HG03342 (cell line): ENCODE data around the gene SH2D7.
A peak's percentile ranks its signal among the peaks of the same experiment; 100 is the strongest.

Experiments used
- ATAC-seq: cut with Tn5 transposase; IDR thresholded peaks from one replicate; pipeline ENCODE4 v1.9.1; 2021; ENCODE audit warnings: mild to moderate bottlenecking, moderate library complexity; ENCODE audit not compliant: unreplicated experiment

Gene SH2D7

DNA sequence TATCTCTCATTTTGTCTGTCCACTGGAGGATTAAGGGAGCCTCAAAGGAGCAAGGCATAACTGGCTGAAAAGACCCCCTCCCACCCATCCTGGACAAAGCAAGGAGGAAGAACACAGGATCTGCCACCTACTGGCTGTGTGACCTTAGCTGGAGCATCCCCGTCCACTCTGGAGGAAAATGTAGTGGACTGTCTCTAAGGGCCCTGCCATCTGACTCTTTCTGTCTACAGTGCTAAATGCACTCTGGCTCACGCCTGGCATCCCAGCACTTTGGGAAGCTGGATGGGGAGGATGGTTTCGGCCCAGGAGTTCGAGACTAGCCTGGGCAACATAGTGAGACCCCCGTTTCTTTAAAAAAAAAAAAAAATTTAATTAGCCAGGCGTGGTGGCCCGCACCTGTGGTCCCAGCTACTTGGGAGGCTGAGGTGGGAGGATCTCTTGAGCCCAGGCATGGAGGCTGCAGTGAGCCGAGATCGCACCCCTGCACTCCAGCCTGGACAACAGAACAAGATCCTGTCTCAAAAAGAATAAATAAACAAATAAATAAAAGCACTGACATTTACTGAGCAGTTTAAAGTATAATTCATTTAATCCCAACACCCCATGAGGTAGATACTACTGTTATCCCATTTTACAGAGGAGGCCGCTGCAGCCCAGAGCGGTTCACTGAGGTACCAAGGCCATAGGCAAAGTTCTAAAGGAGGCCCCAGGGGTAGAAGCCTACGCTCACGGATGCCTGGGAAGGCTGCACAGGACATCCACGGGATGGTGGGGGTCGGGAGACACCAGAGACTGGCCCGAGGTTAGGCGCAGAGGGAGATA, 15.9 kb upstream of the SH2D7 start:
- no peak for ATAC-seq

DNA sequence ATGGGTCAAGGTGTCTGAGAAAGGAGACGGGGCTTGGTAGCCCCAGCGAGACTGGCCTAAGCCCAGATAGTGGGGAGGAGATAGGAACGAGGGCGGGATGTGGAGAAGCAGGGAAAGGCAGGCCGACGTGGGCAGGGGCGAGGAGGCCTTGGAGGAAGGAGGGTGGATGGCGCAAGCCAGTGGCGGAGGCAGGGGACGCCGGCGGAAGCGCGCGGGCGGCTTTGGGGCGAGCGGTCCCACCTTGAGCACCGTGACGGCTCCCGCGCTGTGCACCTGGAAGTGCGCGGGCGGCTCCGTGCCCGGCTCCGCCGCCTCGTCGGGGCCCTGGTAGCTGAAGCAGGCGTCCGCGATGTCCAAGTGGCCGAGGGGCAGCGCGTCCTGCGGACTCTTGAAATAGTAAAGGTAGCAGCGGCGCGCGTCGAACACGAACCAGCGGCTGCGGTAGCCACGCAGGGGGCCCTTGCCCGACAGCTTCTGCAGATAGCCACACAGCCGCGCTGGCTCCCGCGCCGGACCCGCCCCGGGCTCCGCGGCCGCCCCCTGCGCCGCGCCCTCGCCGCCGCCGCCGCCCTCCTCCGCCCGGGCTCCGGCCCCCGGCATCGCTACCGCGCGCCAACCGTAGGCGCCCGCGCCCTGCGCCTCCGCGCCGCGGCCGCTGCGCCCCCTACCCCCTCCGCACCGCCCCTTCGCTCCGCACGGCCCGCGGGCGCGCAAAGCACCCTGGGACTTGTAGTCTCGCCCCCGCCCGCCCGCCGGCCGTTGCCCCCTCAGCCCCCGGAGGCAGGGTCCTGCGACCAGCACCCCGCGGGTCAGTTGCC, 15.1 kb upstream of the SH2D7 start, which contains the start of gene TBC1D2B:
Gene TBC1D2B (minus strand): TSS at position 659 of the 818 bp plus-strand sequence. CDS start 59 bp downstream, at position 600.
- peak; percentile 75 for ATAC-seq

DNA sequence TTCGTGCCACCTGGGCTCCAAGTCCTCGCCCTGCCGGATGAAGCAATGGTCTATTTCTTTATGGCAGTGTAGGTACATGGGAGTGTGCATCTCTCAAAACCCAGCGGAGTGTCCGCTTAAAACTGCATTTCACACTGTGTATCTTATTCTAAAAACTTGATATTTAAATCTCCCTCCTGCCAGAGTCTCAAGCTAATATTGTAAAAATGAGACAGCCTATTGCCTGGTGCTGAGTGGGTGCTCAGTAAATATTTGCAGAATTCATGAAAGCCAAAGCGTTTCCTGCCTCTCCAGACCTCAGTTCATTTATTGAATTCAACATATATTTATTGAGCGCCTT, 14.5 kb upstream of the SH2D7 start:
- ATAC-seq = peak; percentile 20

DNA sequence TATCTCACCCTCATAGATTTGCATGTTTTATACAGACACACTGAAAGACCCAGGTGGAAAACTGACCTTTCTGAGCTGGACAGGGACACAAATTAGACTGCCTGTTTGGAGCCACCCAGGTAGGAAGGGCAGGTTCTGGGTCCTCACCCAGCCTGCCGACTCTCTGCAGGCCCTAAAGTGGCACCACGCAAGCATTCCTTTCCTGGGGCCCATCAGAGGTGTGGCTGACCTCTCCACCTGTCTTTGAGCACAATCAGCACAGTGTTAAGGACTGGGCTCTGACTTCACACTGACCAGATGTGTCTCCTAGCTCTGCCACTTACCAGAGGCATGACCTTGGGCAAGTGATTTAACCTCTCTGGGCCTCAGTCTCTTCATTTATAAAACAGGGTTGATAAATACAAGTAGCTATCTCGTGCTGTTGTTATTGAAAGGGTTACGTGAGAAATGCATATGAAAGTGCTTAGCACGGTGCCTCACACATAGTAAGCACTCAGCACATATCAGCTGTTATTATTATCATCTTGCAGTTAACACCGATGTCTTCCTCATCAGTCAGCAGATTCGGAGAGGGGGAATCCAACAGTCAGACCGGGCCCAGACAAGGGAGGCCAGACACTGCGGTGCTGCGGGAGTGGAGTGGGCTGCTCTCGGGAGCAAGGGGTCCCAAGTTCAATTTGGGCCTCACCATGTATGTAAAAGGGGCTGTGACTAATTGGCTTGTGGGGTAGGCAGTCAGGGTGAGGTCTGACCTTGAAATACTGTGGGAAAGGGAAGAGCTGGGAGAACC, 12.9 kb upstream of the SH2D7 start:
- no peak for ATAC-seq

DNA sequence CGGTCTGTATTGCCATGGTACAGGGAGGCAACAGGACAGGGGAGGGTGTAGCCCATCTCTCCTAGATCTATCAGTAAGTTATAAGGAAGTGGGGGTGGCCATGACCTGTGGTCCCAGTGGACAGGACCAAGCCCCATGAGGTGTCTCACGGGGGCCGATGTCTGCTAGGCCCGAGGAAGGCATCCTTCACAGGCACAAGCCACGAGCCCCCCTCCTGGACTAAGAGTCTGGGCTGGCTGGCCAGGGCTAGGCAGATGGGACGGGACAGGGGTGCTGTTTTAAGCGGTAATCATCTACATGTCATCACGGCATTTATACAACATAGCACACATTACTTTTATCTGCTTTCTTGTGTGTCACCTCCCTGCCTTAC, 12.3 kb upstream of the SH2D7 start:
- no peak for ATAC-seq

DNA sequence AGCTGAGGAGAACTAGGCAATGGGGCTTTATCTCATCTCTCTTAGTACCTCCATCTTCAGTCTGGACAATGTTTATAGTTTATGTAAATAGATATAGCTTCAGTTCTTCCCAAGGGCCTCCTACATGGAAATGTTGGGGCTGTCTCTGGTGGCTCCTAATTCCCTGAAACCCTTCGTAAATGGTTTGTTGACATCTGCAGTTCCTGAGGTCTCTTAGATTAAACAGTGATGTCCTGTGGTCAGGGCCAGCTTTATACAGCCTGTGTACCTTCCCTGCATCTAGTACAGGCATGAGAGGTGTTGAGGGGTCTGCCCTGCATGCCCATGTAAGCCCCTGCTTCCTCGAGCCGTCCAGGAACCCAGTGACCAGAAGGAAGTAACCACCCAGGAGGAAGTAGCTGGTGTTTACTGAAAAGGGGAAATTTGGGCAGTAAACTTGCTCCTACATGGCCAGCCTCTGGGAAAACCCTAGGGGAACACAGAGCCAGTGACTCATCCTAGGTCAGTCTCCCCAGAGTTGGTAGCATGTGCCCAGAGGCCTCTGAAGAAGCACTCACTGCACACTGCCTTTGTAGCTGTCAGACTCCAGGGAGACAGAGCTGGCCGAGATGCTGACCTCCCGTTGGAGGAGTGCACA, 10.1 kb upstream of the SH2D7 start:
- no peak for ATAC-seq

DNA sequence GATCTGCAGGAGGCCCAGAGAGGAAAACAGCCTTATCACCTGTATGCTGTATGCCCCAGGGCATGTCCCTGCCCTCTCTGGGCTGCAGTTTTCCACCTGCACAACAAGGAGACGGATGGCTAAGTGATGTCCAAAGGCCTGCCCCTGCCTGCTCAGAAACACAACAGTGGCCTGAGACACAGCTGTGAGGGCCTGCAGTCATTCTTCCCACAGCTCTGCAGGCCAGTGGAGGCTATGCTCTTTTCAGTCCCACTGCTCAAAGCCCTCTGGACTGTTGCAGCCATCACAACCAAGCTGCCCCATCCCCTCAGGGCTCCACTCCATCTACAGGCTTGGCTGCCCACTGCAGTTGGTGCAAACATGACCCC, 9.6 kb upstream of the SH2D7 start:
- ATAC-seq = no peak

DNA sequence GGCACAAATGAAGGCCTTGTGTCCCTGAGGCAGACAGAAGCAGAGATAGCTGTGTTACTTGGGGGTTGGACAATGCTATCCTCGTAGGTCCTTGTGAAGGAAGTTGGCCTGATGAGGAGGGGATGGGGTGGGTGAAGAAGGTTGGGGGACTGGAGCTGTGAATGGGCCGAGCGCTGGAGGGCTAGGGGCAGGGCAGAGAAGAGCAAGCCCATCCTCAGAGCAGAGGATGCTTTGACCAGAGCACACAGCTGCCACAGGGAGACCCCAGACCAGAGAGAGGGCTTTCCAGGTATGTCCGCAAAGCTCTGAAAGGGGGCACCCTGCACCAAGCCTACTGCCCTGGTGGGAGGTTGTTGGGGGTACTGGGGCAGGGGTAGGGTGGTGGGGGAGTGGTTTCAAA, 9.2 kb upstream of the SH2D7 start:
- no peak for ATAC-seq

DNA sequence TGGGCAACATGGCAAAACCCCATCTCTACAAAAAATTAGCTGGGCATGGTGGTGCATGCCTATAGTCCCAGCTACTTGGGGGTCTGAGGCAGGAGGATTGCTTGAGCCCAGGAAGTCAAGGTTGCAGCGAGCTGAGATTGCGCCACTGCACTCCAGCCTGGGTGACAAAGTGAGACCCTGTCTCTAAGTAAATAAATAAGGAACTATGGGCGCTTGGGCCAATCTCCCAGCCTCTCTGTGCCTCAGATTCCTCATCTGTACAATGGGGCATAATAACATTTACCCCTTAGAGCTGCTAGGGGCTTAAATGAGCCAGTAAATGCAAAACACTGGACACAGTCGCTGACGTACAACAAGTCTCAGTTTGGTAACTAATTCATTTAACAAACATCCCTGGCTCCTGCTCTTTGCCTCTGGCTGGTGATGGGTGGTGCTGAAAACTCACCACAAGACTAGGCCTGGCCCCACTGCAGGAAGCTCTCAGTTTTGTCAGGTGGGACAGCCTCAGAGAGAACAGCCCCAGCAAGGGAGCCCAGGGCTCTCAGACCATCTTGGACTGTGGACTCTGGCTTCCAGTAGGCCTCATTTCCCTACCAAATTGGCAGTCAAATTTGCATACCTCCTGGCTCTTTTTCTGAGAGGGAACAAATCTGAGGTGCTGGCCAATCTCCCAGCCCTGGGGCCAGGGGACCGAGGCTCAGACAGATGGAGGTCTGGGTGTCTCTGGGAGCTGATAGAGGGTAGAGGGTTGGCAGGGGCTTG, 8.5 kb upstream of the SH2D7 start:
- peak; percentile 60 for ATAC-seq

DNA sequence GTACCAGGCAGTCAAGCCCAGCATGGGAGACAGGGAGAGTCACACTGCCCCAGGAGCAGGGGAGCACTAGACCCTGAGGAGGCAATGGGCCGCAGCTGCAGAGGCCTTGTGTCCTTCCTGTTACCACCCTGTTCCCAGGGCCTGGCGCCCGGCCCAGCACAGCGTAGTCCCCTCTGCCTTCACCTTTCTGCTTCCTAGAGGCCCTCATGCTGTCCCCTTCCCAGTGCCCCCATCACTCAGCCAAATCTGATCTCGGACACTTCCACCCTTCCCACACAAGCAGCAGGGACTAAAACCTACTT, 8.0 kb upstream of the SH2D7 start:
- peak; percentile 10 for ATAC-seq

DNA sequence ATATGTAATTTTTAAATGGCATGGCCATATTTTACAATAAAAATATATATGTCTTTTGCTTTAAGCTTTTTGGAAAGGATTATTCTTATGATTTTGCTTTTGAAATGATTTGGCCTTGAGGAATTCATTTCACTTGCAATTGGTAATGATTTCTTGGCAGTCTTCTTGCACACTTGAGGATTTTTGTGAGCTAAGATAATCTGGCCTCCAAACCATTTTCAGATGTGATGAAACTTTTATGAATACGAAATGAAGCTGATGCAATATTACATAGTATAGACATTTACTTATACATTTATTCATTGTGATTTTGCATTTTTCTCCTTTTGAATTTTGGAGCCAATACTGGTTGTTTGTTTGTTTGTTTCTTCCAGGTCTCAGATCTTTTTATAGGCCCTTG, 6.4 kb upstream of the SH2D7 start:
- ATAC-seq = no peak

DNA sequence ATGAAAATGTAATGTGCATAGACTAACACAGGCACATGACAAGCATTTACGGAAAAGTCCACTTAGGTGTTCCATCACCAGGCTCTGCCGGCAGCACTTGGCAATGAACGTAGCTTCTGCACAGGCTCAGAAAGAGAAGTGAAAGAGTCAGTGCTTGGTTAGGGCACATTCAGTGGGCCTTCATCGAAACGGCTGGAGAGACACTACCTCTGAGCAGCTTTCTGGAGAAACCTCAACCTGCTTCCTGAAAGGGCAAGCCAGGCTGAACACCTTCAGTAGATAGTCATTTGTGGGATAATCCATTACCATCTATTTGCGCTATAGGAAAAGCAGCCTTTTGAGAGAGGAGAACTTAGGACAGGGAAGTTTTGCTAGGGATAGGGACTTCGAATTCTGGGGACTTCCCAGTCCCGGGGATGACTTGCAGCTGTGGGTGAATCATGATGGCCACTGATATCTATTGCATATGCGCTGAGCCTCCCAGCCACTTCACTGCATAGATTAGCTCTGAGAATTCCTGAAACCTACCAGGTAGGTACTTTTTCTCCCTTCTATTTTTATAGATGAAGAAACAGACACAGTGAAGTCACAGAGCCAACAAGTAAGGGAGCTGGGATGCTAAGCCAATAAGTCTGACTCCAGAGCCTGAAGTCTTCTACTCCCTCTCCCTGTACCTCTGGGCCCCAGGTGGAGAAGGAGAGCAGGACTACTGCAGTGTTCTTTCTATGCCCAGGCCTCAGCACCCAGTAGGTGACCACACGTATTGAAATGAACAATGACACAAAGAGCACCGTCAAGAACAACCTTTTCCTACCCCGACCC, 4.2 kb upstream of the SH2D7 start:
- no peak for ATAC-seq

DNA sequence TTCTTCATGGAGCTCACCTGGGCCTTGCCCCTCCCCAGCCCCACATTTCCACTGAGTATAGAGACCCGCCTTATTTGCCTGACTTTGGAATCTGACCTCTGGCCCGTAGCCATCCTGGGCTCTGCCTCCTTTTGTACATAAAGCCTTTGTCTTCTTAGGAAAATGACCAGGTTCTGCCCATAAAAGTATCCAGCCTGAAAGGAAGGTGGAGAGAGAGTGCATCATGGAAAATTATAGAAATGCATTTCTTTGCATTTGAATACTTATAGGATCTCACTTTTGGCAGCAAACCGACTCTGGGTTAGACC, 3.6 kb upstream of the SH2D7 start:
- no peak for ATAC-seq

DNA sequence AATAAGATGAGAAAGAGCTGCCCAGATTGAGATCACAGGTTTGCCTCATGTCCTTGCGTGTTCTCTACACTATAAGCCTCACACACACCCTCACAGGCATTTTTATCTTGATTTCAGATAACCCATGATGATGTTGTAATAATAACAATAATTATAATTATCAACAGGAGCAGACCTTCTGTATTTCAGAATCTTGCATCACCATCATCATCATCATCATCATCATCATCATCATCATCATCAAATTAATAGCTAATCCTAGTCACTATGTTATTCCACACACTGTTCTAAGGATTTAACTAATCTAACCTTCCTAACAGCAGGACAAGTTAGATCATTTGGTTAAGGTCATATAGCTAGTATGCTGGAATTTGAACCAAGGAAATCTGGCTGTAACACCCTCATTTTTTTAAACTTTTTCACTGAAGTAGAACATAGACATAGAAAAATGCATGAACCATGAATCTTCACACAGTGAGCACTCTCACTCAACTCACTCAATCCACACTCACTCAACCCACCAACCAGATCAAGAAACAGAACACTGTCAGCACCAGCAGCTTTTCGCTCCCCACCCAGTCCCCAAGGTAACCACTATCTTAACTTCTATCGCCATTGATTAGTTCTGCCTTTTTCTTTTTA, 1.8 kb upstream of the SH2D7 start:
- ATAC-seq = no peak

DNA sequence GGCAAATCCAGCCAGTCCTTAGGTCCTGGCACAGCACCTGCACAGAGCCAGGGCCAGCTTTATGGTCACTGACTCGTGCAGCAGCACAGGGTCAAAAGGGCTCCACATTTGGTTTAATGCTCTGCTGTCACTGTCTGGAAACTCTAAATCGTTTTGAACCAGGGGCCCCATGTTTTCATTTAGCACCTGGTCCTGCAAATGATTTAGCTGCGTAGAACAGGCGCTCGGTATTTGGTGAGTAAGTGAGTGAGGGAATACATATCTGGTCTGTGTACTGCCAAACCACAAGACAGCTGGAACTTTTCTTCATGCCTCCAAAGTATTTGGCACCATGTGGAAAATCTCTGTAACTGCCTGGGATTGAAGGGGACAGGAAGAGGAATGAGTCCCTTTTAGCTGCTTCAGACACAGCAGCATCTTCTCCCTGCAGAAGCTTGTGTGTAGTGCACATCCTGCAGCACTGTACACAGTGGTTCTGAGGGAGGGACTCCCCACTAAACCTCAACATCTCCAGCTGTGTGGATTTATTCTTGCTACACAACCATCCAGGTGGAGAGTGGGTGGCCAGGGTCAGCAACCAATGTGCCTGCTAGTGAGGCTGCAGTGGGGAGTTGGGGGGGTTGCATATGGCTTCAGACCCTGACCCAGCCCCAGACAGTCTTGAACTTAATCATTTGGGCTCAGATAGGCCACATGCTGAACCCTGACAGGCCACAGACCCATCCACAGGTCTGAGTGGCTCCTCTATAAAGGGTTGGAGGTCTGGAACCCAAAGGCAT, 1.1 kb downstream of the SH2D7 start:
- no peak for ATAC-seq

DNA sequence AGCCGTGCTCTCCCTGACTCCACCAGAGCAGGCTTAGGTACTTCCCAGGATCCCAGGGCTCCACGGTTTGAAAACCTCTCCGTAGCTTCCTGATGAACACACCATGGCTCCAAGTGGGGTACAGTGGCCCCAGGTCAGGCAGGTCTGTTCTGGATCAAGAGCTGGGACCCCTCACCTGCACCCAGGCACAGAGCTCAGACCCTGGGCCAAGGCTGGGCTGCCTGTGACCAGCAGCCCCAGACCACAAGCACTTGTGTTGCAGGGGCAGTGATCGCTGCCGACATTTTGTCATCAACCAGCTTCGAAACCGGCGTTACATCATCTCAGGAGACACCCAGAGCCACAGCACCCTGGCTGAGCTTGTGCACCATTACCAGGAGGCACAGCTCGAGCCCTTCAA, 5.3 kb downstream of the SH2D7 start:
- no peak for ATAC-seq

DNA sequence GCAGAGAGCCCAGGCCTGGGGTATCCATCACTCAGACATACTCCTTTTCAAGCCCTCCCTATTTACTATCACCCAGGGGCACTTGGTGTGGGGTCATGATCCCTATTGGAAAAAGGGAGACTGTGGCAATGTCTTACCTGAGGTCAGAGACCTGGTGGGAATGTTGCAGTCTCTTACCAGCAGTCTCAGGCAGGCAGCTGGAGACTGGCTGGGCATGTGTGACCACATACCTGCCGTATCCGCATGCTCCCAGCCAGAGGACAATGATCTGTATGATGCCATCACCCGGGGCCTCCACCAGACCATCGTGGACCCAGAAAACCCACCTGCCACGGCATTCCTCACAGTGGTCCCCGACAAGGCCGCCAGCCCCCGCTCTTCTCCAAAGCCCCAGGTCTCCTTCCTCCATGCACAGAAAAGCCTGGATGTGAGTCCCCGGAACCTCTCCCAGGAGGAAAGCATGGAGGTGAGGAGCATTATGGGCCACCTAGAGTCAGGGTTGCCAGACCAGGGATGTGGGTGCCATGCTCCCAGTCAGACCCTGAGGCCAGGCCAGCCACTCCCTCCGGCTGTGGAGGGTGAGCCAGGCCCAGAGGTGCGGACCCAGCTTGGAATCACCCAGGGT, 5.9 kb downstream of the SH2D7 start:
- ATAC-seq = no peak

DNA sequence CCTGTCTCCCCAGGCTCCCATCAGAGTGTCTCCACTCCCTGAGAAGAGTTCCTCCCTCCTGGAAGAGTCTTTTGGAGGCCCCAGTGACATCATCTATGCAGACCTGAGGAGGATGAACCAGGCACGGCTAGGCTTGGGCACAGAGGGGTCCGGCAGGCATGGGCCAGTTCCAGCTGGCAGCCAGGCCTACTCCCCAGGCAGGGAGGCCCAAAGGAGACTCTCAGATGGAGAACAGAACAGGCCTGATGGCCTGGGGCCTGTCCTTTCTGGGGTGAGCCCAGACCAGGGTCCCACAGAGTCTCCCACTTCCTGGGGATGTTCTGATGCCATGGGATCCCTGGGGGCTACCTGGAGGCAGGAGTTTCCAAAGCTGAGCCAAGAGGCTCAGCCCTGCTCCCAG, 8.5 kb downstream of the SH2D7 start:
- no peak for ATAC-seq
